ENCODE results near the gene CHI3L1.

Gene CHI3L1

DNA sequence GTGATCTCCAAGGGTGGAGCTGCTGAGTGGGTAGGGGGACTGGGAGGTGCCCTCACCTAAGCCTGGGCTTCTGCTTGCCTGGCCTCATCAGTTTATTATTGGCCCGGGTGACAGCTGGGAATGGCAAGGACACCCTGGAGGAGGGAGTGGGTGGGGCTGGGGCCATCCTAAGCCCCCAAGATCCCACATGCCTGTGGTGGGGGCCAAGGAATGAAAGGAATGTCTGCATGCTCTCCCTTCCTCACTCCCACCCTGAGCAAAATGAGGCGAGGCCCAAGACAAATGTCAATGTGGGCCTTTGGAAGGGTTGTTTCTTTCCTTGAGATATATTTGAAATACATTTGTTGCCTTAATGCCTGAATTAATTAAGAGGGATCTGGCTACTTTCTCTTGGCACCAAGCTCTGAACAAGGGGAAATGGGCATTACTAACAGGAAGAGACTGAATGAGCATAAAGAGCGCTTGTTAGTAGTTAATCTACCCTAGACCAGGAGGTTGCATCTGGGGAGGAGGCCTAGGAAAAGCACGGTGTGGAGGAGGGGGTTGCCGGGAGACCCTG, 19.7 kb upstream of the CHI3L1 start:
- no peak for DNase-seq (ENCODE audit: low read depth in 2 of 2)

DNA sequence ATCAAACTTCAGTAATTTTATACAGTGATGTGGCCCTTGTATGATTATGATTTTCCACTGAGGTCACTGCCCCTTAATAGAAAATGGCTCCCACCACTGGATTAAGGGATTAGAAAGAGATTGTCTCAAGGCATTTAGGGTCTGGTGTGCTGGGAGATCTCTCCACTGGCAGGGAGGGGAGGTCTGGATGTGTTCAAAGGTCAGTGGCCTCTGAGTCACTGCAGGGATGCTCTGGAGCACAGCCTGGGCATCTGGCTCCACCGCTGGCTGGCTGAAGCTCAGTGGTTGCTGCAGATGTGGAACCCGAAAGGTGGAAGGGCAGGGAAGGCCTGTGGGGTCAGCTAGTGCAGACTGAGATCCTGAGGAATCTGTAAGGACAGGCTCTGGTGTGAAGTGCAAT, 18.3 kb upstream of the CHI3L1 start:
- DNase-seq (ENCODE audit: low read depth in 2 of 2) = no peak

DNA sequence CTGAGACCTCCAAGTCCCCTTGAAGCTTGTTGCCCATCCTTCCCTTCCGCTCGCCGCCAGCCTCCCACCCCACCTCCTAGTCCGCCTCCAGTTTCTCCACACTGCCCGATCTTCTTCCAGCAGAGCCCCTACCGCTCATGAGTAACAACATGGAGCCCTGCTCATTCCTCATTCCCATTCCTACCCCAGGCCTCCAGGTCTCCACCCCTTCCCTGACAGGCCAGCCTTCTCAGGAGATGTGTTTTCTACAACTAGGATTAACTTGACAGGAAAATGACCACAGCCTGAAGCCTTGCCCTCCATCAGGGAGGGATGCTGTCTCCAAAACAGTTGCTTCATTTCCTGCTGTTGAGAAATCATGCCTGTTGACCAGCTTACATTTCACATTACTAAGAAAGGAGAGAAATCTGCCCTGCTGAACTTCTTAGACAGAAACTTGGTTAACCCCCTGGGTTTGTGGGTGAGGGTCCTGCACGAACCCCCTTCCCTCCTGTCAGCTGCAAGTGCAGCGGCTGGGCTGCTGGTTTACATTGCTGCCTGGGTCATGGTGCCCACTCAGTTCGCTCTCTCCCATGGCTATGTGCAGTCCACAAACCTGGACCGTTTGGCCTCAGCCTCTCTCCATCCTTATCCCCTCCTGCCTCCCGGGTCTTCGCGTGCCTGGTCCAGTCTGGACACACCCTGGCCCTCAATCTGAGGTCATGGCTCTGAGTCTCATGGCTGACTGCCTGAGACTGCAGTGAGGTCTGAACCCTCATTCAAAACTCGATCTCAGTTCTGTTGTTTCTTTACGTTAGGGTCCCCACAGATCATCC, 16.1 kb upstream of the CHI3L1 start:
- DNase-seq (ENCODE audit: low read depth in 2 of 2) = no peak

DNA sequence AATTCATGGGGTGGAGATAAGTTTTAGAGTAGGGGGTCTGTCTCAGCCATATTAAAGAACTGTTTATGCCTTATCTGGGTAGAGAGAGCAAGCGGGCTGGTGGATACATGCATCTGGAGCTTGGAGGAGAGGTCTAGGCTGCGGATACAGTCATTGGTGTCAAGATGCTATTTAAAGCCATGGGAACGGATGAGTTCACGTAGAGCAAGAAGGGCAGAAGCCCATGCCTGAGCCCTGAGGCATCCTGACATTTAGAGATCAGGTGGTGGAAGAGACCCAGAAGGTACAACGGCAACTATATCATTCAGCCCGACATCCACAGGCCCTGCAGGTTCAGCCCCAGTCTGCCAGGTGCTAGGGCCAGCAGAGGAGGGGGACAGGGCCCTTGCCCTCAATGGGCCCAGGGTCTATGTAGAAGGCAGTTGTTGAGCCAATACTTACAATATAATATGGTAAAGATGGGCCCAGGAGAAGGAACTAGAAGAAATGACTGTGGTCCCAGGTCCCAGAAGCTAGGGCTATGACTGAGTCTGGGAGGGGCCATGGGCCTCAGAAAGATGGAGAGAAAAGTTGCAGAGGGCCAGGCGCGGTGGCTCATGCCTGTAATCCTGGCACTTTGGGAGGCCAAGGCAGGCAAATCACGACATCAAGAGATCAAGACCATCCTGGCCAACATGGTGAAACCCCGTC, 15.2 kb upstream of the CHI3L1 start:
- no peak for DNase-seq (ENCODE audit: low read depth in 2 of 2)

DNA sequence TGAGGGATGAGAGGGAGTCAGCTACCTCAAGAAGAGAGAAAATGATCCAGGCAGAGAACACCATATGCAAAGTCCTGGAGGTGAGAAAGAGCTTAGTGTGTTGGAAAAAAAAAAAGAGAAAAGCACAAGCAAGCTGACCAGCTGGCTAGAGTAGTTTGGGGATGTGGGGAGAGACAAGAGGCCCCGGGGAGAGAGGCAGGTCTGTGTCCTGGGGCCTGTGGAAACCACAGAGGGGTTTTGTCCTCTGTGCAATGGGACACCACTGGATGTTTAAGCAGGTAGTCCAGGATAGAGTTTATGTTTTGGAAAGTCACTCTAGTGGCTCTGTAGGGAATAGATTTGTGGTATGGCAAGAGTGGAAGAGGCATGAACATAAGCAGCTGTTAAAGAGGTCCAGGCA, 14.4 kb upstream of the CHI3L1 start:
- DNase-seq (ENCODE audit: low read depth in 2 of 2) = no peak

DNA sequence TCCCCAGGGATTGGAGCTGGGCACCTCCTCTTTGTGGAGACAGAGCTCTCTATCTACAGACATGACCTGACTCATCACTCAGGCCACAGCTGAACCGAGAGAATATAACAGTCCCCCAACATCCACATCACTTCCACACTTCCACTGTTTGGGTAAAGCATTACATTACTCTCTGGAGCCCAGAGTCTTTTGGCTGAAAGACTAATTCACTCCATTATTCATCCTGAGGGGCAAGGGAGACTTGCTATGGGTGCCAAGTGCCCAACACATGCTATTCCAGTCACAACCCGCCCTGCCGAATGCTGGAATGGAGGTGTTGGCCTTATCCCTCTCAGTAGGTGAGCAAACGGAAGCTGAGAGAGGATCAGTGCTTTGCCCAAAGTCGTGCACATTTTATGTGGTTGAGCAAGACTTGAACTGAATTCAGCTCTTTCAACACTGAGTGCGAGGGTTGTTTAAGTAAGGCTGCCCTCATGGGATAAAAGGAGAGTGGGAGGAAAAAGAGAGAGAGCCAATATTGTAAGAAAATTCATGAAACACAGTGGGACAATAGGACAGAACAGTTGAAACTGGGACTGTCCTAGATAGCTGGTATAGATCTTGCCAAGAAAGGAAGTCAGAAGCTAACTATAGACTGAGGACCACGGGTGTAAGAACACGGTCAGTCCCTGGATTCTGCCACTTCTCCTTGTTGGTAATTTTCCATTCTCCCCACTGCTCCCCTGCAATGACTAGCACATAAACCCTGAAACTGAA, 13.5 kb upstream of the CHI3L1 start:
- no peak for DNase-seq (ENCODE audit: low read depth in 2 of 2)

DNA sequence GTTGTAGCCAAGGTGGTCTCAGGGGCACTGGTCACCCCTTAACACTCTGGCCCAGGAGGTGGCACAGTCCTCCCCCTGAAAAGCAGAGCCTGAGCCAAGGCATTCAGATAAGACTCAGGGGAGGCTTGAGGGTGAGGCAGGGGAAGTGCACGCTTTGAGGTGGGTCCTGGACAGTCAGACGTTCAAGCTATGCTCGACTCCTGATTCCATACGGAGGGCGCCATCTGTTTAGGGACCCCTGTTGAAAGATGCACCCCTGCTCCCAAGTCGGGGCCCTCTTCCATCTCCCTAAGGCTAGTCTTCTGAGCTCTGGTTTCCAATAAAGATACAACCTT, 12.9 kb upstream of the CHI3L1 start:
- DNase-seq (ENCODE audit: low read depth in 2 of 2) = no peak

DNA sequence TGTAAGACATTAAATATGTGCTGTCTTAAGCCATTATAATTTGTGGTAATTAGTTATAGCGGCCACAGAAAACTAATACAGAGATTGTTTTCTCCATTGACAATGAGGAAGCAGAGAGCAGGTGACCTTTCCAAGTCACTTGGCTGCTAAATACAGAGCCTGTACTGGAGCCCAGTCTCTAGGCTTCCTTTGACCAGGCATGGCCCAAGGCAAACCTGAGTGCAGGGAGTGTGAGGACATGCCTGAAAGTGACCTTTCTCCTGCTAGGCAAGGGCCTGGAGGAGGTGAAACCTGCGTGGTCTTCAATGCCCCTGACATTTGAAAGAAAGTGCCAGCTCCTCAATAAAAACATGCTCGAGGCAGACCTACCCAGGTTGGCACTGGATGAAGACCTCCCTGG, 12.5 kb upstream of the CHI3L1 start:
- DNase-seq (ENCODE audit: low read depth in 2 of 2) = no peak

DNA sequence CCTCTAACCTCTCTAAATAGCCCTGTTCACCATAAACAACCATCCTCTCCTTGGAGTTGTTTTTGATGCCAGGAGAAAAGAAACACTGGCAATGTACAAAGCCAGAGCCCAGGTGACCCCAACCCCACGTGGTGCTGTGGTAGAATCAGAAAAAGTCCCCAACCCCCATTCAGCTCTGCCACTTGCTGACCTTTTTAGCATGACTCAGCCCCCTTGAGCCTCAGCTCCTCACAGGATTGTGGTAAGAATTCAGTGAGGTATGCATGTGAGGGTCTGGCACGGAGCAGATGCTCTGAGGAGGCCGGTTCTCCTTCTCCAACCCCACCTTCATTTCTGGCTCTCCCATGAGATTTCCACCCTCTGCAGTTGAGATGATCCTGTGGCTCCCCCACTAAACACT, 11.1 kb upstream of the CHI3L1 start:
- no peak for DNase-seq (ENCODE audit: low read depth in 2 of 2)

DNA sequence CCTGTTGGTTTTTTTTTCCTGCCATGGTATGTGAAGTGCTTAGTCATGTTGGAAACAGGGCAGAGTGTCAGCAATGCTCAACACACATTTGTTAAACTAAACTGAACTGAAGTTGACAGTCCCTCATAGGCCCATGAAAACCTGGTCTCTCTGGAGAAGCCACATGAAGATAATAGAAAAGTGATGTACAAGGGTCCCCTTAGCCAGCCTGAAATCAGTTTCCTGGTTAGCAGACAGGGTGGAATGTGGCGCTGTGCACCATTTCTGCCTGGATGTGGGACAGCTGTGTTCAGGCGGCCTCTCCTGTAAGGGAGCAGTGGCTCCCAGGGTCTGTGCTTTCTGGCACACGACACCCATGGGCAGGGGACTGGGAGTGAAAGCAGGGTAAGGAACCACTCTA, 9.9 kb upstream of the CHI3L1 start:
- no peak for DNase-seq (ENCODE audit: low read depth in 2 of 2)

DNA sequence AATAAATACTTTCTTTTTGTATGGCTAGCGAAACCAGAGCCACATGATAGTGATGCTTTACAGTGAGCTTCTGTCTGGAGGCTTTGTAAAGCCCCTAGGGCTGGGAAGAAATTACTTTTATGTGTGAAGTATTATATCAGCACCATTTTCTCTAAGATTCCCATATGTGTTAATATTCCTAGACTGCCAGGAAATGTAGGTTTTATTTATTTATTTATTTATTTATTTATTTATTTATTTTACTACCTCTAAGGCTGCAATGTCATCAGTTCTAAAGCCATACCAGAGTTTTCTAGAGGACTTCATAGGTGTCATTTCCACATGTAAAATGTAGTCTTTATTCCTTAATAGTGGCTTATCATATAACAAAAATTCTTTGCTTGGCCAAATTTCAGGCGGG, 4.4 kb upstream of the CHI3L1 start:
- DNase-seq (ENCODE audit: low read depth in 2 of 2) = no peak

DNA sequence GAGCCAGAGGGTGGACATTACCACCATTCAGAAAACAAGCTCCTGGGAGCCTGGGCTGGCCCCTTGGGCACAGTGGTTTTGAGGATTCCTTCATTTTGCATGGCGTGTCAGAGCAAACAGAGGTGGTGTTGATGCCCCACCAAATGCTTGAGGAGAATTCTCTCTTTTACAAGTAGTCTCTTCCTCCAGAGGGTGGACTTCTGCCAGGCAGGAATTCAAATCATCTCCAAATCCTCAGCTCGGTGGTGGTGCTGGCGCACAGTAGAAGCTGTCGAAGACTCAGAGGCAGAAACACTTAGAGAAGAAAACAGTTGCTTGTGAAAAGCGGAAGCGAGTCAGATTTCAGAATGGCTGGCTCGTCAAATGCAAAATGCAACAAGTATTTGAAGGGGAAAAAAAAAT, 3.4 kb upstream of the CHI3L1 start:
- DNase-seq (ENCODE audit: low read depth in 2 of 2) = no peak

DNA sequence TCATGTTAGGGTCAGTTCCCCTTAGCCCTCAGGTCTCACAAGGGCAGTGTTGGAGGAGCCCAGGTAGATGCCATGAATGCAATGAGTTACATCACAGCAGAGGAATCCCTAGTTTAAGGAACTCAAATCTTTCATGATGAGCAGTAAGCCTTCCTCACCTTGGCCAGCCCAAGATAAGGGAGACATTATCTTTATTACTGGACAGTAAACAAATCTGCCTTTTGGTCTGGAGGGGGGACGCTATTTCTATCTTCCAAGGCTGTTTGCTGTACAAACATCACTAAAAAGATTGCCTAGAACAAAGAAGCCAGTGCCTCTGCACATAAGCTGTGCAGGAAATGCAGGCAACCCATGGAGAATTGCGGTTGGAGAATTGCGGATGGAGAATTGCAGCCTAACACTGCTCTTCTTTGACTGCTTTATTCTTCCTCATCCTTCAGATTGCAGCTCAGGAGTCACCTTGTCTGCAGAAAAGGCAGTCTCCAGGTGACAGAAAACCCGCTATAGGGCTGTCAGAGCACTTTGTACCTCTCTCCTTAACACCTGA, 2.3 kb upstream of the CHI3L1 start:
- no peak for DNase-seq (ENCODE audit: low read depth in 2 of 2)

DNA sequence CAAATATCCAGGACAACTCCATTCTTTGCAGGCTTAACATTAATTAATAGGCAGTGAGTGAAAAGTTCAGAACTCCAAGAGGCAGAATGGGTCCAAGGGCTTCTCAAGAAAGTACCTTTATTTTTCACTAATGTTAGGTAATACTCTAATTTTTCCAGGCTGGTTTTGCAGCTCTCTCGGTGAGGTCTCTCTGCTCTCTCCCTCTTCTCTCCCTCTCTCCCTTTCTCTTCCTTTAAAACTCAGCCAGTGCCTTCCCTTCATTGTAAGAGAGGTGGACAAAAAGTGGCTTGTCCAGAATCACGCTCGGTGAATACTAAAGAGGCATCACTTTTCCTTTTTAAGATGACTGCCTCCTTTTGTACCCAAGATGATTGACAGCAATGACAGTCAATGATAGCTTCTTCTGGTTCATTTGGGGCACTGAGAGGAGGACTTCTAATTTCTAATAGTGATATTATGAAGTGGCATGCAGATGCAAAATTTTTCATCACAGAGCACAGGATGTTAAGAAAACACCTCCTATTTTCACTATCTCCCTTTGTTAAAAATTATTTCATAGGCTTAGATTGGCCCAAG, 1.3 kb upstream of the CHI3L1 start:
- no peak for DNase-seq (ENCODE audit: low read depth in 2 of 2)

DNA sequence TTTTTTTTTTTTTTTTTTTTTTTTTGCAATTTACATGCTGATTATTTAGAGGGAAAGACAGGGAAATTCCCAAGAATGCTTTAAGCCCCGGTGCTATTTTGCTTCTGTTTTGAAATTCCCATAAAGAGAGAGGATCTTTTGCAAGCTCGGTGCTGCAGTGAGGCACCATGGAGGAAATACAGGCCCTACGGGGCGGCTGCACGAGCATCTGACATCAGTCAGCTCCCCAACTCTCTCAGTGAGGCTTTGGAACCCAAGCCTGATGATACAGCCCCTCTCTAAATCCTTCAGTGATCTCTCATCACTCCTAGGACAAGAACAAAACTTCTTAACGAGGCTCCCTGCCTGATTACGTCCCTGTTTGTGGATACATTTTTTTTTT, 791 bp upstream of the CHI3L1 start:
- DNase-seq (ENCODE audit: low read depth in 2 of 2) = no peak

DNA sequence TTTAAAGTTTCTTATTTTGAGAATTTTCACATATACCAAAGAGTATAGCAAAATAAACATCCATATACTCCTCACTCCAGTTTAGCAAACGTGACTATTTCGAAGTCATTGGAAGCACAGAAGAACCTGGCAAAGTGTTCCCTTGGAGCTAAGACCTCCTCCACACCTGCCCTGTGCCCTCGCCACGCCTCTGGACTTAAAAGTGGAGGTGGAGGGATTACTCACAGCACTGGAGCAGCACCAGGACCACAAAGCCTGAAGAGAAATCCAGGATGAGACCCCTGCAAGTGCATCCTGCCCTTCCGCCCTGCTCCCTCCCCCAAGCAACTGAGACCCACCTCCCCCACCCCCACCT, 436 bp downstream of the CHI3L1 start:
- DNase-seq (ENCODE audit: low read depth in 2 of 2) = no peak

DNA sequence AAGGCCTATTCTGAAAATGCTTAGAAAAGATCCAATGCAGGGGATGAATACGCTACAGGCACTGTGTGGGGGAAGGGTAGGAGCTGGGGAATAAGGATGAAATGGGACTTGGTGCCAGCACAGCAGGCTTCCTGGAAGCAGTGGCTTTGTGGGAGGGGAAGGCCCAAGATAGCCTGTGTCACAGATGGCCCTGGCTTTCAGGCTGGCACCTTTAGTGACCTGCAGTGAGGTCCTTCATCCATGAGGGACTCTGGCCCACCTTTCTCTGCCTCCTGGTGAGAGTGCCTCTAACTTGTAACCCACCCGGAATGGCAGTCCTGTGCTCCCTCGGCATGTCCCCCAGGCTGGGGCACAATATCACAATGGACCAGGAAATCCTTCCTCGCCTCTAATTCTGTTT, 919 bp downstream of the CHI3L1 start:
- no peak for DNase-seq (ENCODE audit: low read depth in 2 of 2)

DNA sequence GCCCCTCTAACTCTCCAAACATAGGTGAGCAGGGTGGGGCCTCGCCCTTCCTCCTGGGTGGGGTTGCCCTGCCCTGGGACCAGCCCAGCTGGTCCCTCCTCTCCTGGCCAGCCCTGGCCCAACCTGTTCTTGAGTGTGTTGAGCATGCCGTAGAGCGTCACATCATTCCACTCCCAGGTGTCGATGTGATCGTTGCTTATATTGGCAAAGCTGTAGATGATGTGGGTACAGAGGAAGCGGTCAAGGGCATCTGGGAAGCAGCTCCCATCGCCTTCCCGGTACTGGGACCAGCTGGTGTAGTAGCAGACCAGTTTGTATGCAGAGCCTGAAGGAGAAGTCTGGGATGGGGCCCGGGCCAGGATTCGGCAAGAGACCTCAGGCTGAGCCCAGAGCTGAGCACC, 1.4 kb downstream of the CHI3L1 start:
- DNase-seq (ENCODE audit: low read depth in 2 of 2) = no peak

DNA sequence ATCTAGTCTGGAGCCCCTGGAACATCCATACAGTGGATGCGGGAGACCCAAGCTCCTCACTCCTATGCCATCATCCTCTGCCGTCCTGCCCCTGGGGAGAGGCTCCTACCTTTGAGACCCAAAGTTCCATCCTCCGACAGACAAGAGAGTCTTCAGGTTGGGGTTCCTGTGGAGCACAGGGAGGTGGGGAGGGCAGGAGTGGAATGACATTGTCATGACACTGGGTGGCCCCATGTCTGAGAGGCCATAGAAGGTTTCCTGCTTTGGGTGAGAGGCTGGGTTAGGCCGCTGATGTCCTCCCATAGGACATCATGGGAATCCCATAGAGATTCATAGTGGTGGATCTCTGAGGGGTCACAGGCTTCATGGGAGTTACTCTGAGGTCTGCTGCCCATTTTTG, 2.0 kb downstream of the CHI3L1 start:
- no peak for DNase-seq (ENCODE audit: low read depth in 2 of 2)

DNA sequence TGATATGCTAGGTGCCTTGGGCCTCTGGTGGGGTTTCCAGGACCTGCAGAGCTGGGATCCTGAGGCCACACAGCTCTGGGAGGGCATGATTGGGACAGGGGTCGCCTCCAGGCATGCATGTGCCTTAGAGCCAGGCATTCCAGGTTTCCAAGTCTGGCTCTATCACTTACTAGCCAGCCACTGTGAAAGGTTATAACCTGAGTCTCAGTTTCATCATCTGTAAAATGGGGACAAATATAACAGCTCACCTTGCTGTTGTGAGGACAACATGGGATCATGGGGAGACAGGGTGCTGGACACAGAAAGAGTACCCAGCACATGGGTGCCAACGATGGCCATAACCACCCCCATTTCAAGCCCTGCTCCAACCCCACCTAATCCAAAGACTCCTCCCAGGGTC, 2.7 kb downstream of the CHI3L1 start:
- no peak for DNase-seq (ENCODE audit: low read depth in 2 of 2)

DNA sequence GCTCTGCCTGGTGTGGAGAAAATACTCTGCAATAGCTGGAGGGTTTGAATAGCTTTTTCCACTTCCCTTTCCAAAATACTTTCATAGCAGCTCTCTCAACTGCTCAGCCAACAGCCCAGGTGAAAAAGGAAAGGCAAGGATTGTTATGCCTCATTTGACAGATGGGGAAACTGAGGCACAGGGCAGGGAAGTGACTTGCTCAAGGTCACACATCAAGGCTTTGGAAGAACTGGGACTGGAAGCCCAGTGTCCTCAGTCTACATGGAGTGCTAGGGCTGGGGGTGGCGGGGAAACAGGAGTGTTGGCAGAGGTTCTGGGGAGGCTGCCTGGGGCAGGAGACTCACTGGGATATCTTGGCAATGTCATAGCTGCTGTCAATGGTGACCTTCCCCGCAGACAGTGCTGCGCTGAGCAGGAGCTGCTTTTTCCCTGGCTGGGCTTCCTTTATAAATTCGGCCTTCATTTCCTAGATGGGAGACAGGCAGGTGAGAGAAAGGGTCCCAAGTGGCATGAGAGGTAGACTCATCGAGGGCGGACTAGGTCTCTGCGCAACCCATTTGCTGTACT, 4.0 kb downstream of the CHI3L1 start:
- DNase-seq (ENCODE audit: low read depth in 2 of 2) = no peak

Data from stimulated activated CD4-positive, alpha-beta T cell treated with anti-CD3 and anti-CD28 coated beads, Interleukin-15, amount 100 ng/mL, for 48 hours (primary cell).